ENCODE results near the gene EMX2. TPM values are rescaled to one million over a fixed set of nuclear protein-coding genes. Genes with fewer than 3 reads are reported as not detected.

Gene EMX2
- total RNA-seq, 2 donors from 2014 or later, result 0.47 to 0.67 TPM

- peaks cover 0 to 34% of the 10 kb centered on the region in 2 donors for H3K4me1 ChIP-seq
- H3K27me3 ChIP-seq, result peaks cover 25 to 47% of the 10 kb centered on the region in 2 donors
- H3K36me3 ChIP-seq, result no peaks in the 10 kb centered on the region
- H3K9me3 ChIP-seq, result no peaks in the 10 kb centered on the region
- no peak overlapping the region for H3K27ac ChIP-seq
- H3K4me3 ChIP-seq, result no peak overlapping the region
- DNase-seq (ENCODE audit: low spot score), result no peak
- TF ChIP-seq CTCF (IDR thresholded peaks at IDR 0.05), result no peak
Measured at GRCh38 chr10:117532451-117533107, 10.0 kb upstream of the EMX2 start.

- peaks cover 30 to 53% of the 10 kb centered on the region in 2 donors for H3K27me3 ChIP-seq
- H3K4me3 ChIP-seq, result no peak overlapping the region
- H3K9me3 ChIP-seq, result no peaks in the 10 kb centered on the region
- H3K36me3 ChIP-seq, result no peaks in the 10 kb centered on the region
- DNase-seq (ENCODE audit: low spot score), result no peak
- peaks cover 0 to 34% of the 10 kb centered on the region in 2 donors for H3K4me1 ChIP-seq
- no peak overlapping the region for H3K27ac ChIP-seq
- TF ChIP-seq CTCF (IDR thresholded peaks at IDR 0.05), result no peak
Measured at GRCh38 chr10:117533507-117534281, 8.9 kb upstream of the EMX2 start.

- no peak for DNase-seq (ENCODE audit: low spot score)
- peak overlapping the region; percentile 17 to 42 for H3K4me3 ChIP-seq
- no peak for TF ChIP-seq CTCF (IDR thresholded peaks at IDR 0.05)
- no peaks in the 10 kb centered on the region for H3K9me3 ChIP-seq
- no peaks in the 10 kb centered on the region for H3K36me3 ChIP-seq
- H3K4me1 ChIP-seq, result peaks cover 0 to 34% of the 10 kb centered on the region in 2 donors
- peaks cover 35 to 54% of the 10 kb centered on the region in 2 donors for H3K27me3 ChIP-seq
- H3K27ac ChIP-seq, result no peak overlapping the region
Measured at GRCh38 chr10:117534321-117535297, 7.9 kb upstream of the EMX2 start.

- H3K4me3 ChIP-seq, result peak overlapping the region; percentile 17 to 42
- peaks cover 0 to 34% of the 10 kb centered on the region in 2 donors for H3K4me1 ChIP-seq
- peaks cover 35 to 54% of the 10 kb centered on the region in 2 donors for H3K27me3 ChIP-seq
- H3K27ac ChIP-seq, result no peak overlapping the region
- no peak for TF ChIP-seq CTCF (IDR thresholded peaks at IDR 0.05)
- no peaks in the 10 kb centered on the region for H3K36me3 ChIP-seq
- no peak for DNase-seq (ENCODE audit: low spot score)
- H3K9me3 ChIP-seq, result no peaks in the 10 kb centered on the region
Measured at GRCh38 chr10:117535298-117536071, 7.1 kb upstream of the EMX2 start.

Measured in right atrium auricular region (tissue), 2 donors.